CD14-positive monocyte (primary cell): ENCODE results near the gene AP2A1. TPM values are rescaled to one million over a fixed set of nuclear protein-coding genes. Genes with fewer than 3 reads are reported as not detected.

ENCODE experiments used
- DNase-seq, 3 donors: peaks; one replicate each; pipeline ENCODE4 v3.0.0-alpha.2; 2011 to 2022
- H2AFZ ChIP-seq: 2 replicates; pipeline ENCODE4 v1.6.0; 2012; ENCODE audit warnings: mild to moderate bottlenecking, low read depth, low read length, inconsistent platforms; ENCODE audit not compliant: insufficient read depth, poor library complexity, severe bottlenecking
- H3K27ac ChIP-seq, 2 donors: 1 replicate in 1 of 2; 2 replicates in 1 of 2; pipeline ENCODE4 v1.5.1; 2012 to 2013; ENCODE audit warnings: low read length in 2 of 2, control low read depth in 1 of 2, inconsistent platforms in 1 of 2, low read depth in 1 of 2, mild to moderate bottlenecking in 1 of 2
- H3K27me3 ChIP-seq, 2 donors: one replicate each; pipeline versions ENCODE4 v1.6.0 to v1.6.1; 2011 to 2013; ENCODE audit warnings: low read length in 2 of 2; ENCODE audit not compliant: control insufficient read depth in 2 of 2, insufficient read depth in 2 of 2
- H3K36me3 ChIP-seq, 2 donors: replicated peaks in 1 of 2; 1 replicate in 1 of 2; 2 replicates in 1 of 2; pipeline versions ENCODE4 v1.5.1 to v1.6.1; 2012 to 2013; ENCODE audit warnings: low read length in 2 of 2, control low read depth in 1 of 2, inconsistent platforms in 1 of 2, mild to moderate bottlenecking in 1 of 2; ENCODE audit not compliant: insufficient read depth in 2 of 2, control insufficient read depth in 1 of 2
- H3K4me1 ChIP-seq, 2 donors: 1 replicate in 1 of 2; 2 replicates in 1 of 2; pipeline versions ENCODE4 v1.5.1 to v1.6.1; 2012 to 2013; ENCODE audit warnings: low read length in 2 of 2, control low read depth in 1 of 2, inconsistent platforms in 1 of 2, mild to moderate bottlenecking in 1 of 2, moderate library complexity in 1 of 2; ENCODE audit not compliant: insufficient read depth in 2 of 2, control insufficient read depth in 1 of 2
- H3K4me2 ChIP-seq: replicated peaks from 2 replicates; pipeline ENCODE3; 2012; ENCODE audit warnings: low read length, moderate library complexity, mild to moderate bottlenecking; ENCODE audit not compliant: poor library complexity, severe bottlenecking; ENCODE audit errors: extremely low read depth
- H3K4me3 ChIP-seq, 3 experiments: fragments of 200-600 bp in 1 of 3; sonication (generic) in 1 of 3; replicated peaks in 1 of 3; 1 replicate in 2 of 3; 2 replicates in 1 of 3; pipeline ENCODE4 v1.5.1; 2011 to 2013; ENCODE audit warnings: low read length in 3 of 3, mild to moderate bottlenecking in 3 of 3, control low read depth in 2 of 3, low read depth in 2 of 3, inconsistent platforms in 1 of 3, moderate library complexity in 1 of 3
- H3K79me2 ChIP-seq: 2 replicates; pipeline ENCODE4 v1.6.0; 2012; ENCODE audit warnings: mild to moderate bottlenecking, control low read depth, inconsistent platforms, low read length, moderate library complexity; ENCODE audit not compliant: insufficient read depth
- H3K9ac ChIP-seq: 2 replicates; pipeline ENCODE4 v1.6.0; 2017; ENCODE audit warnings: low read length, mild to moderate bottlenecking; ENCODE audit not compliant: insufficient read depth, poor library complexity, severe bottlenecking
- H3K9me3 ChIP-seq, 2 donors: replicated peaks in 1 of 2; 1 replicate in 1 of 2; 2 replicates in 1 of 2; pipeline versions ENCODE4 v1.5.1 to v1.6.1; 2012 to 2013; ENCODE audit warnings: low read length in 2 of 2, control low read depth in 1 of 2; ENCODE audit not compliant: control insufficient read depth in 1 of 2, insufficient read depth in 1 of 2
- H4K20me1 ChIP-seq: 2 replicates; pipeline ENCODE4 v1.6.0; 2012; ENCODE audit warnings: mild to moderate bottlenecking, low read length, control low read depth, moderate library complexity; ENCODE audit not compliant: insufficient read depth
- H3K27ac Mint-ChIP-seq, 7 donors: one replicate each; pipeline ENCODE4 v1.8.0; 2020; ENCODE audit warnings: mild to moderate bottlenecking in 7 of 7, mixed read lengths in 7 of 7, moderate library complexity in 6 of 7, inconsistent platforms in 2 of 7
- H3K27me3 Mint-ChIP-seq, 3 donors: one replicate each; pipeline ENCODE4 v1.8.0; 2021 to 2022; ENCODE audit warnings: low read depth in 3 of 3, mild to moderate bottlenecking in 3 of 3, mixed read lengths in 3 of 3, moderate library complexity in 3 of 3, inconsistent platforms in 1 of 3
- H3K36me3 Mint-ChIP-seq, 2 donors: one replicate each; pipeline ENCODE4 v1.8.0; 2020; ENCODE audit warnings: mixed read lengths in 2 of 2, inconsistent platforms in 1 of 2, mild to moderate bottlenecking in 1 of 2
- H3K4me1 Mint-ChIP-seq: one replicate; pipeline ENCODE4 v1.8.0; 2020; ENCODE audit warnings: mild to moderate bottlenecking, mixed read lengths
- H3K4me3 Mint-ChIP-seq, 2 donors: one replicate each; pipeline ENCODE4 v1.8.0; 2020; ENCODE audit warnings: mild to moderate bottlenecking in 2 of 2, mixed read lengths in 2 of 2, moderate library complexity in 1 of 2
- H3K9me3 Mint-ChIP-seq, 7 donors: one replicate each; pipeline ENCODE4 v1.8.0; 2020 to 2022; ENCODE audit warnings: mixed read lengths in 7 of 7, mild to moderate bottlenecking in 6 of 7, moderate library complexity in 6 of 7, inconsistent platforms in 2 of 7
- CTCF ChIP-seq: fragments of 200-600 bp; IDR thresholded peaks from one replicate; pipeline ENCODE4 v1.8.0; 2022; ENCODE audit warnings: antibody characterized with exemption, mild to moderate bottlenecking
- WGBS: methylation state at CpG from one replicate; pipeline ENCODE4 v1.1.5; 2013; ENCODE audit warnings: missing lambda C conversion rate; ENCODE audit not compliant: insufficient coverage; 5-methylcytosine and 5-hydroxymethylcytosine counted together
- intact Hi-C, 2 donors: fragments of 100-400 bp; cut with micrococcal nuclease; formaldehyde crosslinking; loops; one replicate each; pipeline versions ENCODE4 v1.15.0 to v1.15.1; 2023
- polyA plus RNA-seq, 3 donors: library from polyadenylated mRNA; depleted of rRNA in 1 of 3; unstranded in 2 of 3; stranded (reverse) in 1 of 3; fragments of 300-500 nt in 2 of 3; fragments of >200 nt in 1 of 3; fragmentation: Illumina TruSeq in 2 of 3; gene quantifications; 1 replicate in 2 of 3; 2 replicates in 1 of 3; pipeline ENCODE4 v1.2.3, GENCODE V29; 2012 to 2021

The AP2A1 gene
- polyA plus RNA-seq, 3 donors: 12.1 to 117 (median 15.1) TPM

GRCh38 chr19:49838885-49839588 is 72.2 kb downstream of the AP2A1 start:
- H3K79me2 ChIP-seq: no peaks in the 10 kb centered on the region
- 97% methylated on average over 13 of the region's 18 CpGs for WGBS
- H3K4me2 ChIP-seq: no peak overlapping the region
- peaks cover 4% of the 10 kb centered on the region for H4K20me1 ChIP-seq
- no peak overlapping the region for H3K4me3 ChIP-seq
- H3K9ac ChIP-seq: no peak overlapping the region
- DNase-seq: no peak
- H3K36me3 Mint-ChIP-seq: peaks cover 54 to 62% of the 10 kb centered on the region in 2 donors
- no peak for TF ChIP-seq CTCF
- H3K27ac Mint-ChIP-seq: no peak overlapping the region
- peaks cover 3 to 8% of the 10 kb centered on the region in 2 donors for H3K4me1 ChIP-seq
- no peaks in the 10 kb centered on the region for H3K27me3 Mint-ChIP-seq
- no peaks in the 10 kb centered on the region for H3K9me3 ChIP-seq
- intact Hi-C loops: no loop called here
- H3K4me3 Mint-ChIP-seq: no peak overlapping the region
- H3K27me3 ChIP-seq: no peaks in the 10 kb centered on the region
- peaks cover 5% of the 10 kb centered on the region for H3K4me1 Mint-ChIP-seq
- no peak overlapping the region for H2AFZ ChIP-seq
- peaks cover 0 to 3% (median 0%) of the 10 kb centered on the region in 7 donors for H3K9me3 Mint-ChIP-seq
- peaks cover 62 to 70% of the 10 kb centered on the region in 2 donors for H3K36me3 ChIP-seq
- H3K27ac ChIP-seq: no peak overlapping the region

GRCh38 chr19:49839713-49840112 is 72.9 kb downstream of the AP2A1 start:
- Mint-ChIP-seq H3K36me3 (peaks cover 47 to 56% of the 10 kb centered on the region in 2 donors), H3K4me3 (no peak overlapping the region), H3K27ac (no peak overlapping the region), H3K9me3 (peaks cover 0 to 3% (median 0%) of the 10 kb centered on the region in 7 donors), H3K27me3 (no peaks in the 10 kb centered on the region), H3K4me1 (peaks cover 11% of the 10 kb centered on the region)
- intact Hi-C loops: no loop called here
- no peak for TF ChIP-seq CTCF
- 100% methylated on average over 6 of the region's 11 CpGs for WGBS
- H3K36me3 ChIP-seq: peaks cover 55 to 63% of the 10 kb centered on the region in 2 donors
- DNase-seq: no peak
- H3K4me3 ChIP-seq: no peak overlapping the region
- H3K79me2 ChIP-seq: no peaks in the 10 kb centered on the region
- no peak overlapping the region for H3K9ac ChIP-seq
- no peak overlapping the region for H3K27ac ChIP-seq
- H2AFZ ChIP-seq: no peak overlapping the region
- H3K9me3 ChIP-seq: no peaks in the 10 kb centered on the region
- no peaks in the 10 kb centered on the region for H4K20me1 ChIP-seq
- peaks cover 10 to 15% of the 10 kb centered on the region in 2 donors for H3K4me1 ChIP-seq
- no peak overlapping the region for H3K4me2 ChIP-seq
- no peaks in the 10 kb centered on the region for H3K27me3 ChIP-seq
